HG03135 (cell line): ENCODE results near the gene RASSF4.

Source experiments
- ATAC-seq: cut with Tn5 transposase; IDR thresholded peaks from one replicate; pipeline ENCODE4 v1.9.1; 2021; ENCODE audit warnings: mild to moderate bottlenecking, moderate library complexity; ENCODE audit not compliant: unreplicated experiment

Gene RASSF4

GRCh38 chr10:44947371-44948152 lies 12.0 kb upstream of the RASSF4 start:
- ATAC-seq, result peak; percentile 49

- no peak for ATAC-seq
Measured at GRCh38 chr10:44948642-44949041, 11.0 kb upstream of the RASSF4 start.

DNA sequence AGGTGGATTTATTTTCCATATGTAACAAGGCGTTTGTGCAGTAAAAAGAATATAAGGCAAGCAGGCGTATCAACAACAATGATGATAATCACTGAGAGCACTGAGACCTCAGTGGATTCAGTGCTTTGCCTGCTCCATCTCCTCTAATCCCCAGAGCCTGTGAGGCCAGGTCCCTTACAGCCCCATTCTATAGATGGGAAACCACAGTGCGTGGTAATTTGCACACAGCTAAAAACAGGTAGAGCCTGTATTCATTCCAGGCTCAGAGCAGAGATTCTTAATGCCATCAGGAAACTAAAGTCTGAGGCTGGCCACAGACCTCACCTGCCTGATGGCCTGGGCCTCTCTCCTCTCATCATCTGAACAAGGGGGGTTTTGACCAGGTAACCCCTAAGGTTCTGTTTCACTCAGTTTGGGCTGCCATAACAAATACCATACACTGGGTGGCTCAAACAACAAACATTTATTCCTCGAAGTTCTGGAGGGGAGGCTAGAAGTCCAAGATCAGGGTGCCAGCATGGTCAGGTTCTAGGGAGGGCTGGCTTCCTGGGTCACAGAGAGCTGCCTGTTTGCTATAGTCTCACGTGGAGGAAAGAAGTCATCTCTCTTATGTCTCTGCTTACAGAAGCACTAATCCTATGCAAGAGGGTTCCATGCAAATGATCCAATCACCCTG lies 10.3 kb upstream of the RASSF4 start:
- ATAC-seq, result no peak

DNA sequence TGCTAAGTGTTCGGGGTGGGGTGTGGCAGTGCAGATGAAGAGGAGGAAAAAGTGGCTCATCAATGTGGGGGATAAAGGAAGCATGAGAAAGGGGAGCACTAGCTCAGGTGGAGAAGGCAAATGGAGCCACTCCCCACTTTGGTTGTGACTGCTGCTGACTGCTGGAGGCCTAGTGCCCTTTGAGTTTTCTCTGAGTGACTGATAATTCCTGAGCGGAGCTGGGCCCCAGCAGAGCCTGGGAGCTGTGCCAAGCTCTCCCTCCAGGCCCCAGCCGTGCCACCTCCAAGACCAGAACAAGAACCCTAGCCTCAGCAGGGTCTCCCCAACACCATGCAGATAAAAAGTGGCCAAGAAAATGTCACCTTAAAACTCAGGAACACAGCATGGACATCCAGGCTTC lies 9.7 kb upstream of the RASSF4 start:
- no peak for ATAC-seq

DNA sequence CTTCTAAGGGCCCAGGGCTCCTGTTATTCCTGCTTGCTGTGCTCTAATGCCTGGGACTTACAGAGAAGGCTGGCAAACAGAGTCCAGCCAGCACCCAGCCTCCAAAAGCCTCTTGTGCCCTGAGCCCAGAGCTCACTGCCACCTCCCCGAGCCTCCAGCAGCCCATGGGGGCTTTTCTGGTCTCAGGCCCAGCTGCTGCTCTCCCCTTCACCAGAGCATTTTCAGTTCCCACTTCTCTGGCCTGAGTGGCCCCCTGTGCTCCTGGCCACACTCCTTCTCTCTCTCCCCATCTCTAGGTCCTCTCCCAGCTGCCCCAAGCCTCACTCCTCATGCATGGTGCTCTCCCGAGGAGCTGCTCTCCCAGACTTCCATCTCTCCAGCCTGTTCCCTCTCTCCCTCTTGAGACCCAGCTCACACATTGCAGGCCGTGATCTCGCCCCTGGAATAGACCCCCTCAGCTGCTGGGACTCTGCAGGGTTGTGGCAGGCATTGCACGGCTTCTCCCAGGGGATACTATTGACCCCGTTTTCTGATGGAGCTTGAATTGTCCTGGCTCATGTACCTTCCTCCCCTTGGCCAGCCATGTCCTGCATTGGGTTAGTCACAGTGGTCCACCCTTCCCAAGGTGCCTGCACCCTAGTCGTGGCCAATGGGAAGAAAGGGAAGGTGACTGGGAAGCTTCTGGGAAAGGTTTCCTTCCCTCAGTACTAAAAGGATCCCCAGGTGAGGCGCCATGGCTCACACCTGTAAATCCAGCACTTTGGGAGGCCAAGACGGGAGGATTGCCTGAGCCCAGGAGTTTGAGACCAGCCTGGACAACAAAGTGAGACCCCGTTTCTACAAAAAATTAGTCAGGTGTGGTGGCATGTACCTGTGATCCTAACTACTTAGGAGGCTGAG lies 9.0 kb upstream of the RASSF4 start:
- no peak for ATAC-seq

DNA sequence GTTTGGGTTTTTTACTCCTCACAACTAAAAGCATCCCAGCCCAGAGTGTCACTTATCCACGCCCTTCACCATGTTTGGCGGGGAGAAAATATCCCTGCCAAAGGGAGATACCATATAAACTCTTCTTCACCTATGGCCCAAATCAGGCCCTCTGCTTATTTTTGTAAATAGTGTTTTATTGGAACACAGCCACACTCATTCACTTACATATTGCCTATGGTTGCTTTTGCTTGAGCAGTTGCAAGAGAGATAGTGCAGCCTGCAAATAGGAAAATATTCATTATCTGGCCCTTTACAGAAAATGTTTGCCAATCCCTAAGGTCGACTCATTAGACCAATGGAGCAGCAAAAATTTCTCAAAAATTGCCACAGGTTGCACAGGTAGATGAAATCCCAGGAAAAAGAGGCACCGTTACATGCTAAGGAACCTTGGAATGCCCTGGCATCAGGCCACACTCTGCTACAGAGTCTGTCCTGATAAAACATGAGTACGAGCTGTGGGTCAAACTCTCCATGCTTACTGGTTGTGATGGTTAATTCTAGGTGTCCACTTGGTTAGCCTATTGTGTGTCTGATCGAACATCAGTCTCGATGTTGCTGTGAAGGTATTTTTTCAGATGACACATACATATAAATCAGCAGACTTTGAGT lies 7.9 kb upstream of the RASSF4 start:
- ATAC-seq, result no peak

GRCh38 chr10:44952779-44953231 lies 6.8 kb upstream of the RASSF4 start:
- no peak for ATAC-seq

GRCh38 chr10:44954042-44954441 lies 5.6 kb upstream of the RASSF4 start:
- ATAC-seq, result no peak

DNA sequence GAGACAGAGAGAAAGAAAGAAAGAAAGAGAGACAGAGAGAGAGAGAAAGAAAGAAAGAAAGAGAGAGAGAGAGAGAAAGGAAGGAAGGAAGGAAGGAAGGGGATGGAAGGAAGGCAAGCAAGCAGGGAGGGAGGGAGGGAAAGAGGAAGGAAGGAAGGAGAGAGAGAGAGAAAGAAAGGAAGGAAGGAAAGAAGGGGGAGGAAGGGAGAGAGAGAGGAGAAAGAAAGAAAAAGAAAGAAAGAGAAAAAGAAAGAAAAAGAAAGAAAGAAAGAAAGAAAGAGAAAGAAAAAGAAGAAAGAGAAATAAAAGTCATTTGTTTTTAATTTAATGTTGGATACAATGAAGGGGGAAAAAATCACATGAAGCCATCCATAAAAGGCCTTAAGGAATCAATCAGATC lies 4.6 kb upstream of the RASSF4 start:
- no peak for ATAC-seq

GRCh38 chr10:44955413-44956070 lies 4.1 kb upstream of the RASSF4 start:
- no peak for ATAC-seq

- ATAC-seq, result no peak
Measured at GRCh38 chr10:44956226-44956625, 3.4 kb upstream of the RASSF4 start.

- no peak for ATAC-seq
Measured at GRCh38 chr10:44956717-44957706, 2.6 kb upstream of the RASSF4 start.

DNA sequence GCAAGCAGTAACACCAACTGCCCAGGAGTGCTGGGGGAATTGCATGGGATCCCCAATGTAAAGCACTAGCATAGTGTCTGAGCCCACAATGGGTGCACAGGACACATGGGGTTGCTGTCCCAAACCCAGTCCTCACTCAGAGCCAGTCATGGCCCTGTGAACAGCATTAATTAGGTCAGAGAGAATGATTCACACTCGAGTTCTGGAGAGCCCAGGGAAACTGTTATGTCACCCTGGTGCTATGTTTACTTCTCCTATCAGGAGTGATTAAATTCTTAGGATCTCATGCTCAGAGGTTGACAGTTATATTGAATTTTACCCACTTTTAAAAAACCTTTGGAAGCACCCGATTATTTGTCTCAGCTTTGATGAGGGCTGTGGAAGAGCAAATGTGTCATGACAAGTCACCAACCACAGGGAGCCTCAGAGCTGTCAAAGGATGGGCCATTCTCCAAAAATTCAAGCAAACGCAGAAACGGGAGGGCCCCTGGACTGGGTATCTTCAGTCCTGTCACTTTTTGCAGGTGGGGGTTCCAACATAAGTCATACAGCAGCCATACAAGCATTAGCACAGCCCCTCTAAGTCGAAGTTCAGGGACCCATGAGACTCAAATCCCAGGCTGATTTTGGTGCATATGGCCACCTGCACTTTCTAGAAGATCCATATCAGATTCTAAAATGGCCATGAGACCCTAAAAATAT lies 1.3 kb upstream of the RASSF4 start:
- ATAC-seq, result no peak

DNA sequence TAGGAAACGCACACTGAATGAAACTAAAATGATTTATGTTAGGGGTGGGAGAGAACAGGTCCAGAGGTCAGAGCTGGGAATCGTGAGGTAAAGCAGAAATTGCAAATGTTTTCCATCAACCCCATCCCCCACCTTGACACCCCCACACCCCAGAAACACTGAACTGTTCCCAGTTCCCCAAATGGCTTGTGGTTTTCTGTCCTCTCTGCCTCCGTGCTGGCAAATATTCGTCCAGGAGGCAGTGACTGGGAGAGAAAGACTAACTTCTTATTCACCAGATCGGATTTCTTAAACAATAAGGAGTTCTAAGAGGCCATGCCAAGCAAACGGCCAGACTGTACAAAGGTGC lies 730 bp upstream of the RASSF4 start:
- ATAC-seq, result no peak

DNA sequence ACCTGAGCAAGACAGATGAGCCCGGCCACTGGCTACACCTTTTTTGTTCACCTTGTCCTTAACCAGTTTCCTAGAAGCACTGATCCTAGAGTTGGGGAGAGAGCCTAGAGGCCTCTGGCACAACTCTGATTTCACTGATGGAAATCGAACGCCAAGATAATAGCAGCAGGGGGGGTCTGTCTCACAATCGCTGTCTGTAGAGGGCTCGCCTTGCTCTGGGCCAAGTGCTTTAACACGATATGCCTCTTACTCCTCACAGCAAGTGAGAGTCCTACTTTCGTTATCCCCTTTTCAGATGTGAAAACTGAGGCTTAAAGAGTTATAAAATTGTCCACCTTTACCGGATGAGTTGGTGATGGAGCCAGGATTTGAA lies 472 bp downstream of the RASSF4 start:
- ATAC-seq, result no peak

DNA sequence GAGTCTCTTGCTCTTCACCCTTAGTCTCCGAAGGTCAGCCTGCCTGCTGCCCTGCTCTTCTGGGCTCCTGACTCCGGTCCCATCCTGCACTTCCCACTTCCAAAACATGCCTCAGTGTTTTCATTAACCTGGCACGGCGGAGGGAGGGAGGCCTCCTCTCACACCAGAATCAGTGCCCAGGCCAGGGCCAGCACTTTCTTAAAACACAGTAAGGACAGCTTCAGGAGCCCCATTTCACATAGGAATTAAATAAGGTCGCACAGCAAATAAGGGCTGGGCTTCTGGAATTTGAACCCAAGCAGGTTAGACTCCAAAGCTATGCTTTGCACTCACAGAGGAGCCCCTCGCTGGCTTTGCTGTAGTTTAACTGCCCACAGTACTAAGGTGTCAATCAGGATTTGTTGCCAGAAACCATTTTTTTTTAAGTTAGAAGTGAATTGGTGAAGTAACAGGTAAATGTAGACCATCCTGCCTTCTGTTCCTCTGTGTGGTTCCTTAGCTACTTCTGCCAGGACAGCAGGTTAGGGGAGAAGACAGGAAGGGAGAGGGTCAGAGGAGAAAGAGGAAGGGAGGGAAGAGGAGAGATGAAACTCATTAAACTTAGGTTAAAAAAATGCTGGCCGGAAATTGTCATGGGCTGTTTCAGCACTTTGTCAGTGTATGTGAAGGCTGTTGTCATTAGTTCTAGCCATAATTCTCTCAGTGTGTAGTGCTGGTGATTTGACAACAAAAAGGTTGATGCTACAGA lies 1.1 kb downstream of the RASSF4 start:
- no peak for ATAC-seq

DNA sequence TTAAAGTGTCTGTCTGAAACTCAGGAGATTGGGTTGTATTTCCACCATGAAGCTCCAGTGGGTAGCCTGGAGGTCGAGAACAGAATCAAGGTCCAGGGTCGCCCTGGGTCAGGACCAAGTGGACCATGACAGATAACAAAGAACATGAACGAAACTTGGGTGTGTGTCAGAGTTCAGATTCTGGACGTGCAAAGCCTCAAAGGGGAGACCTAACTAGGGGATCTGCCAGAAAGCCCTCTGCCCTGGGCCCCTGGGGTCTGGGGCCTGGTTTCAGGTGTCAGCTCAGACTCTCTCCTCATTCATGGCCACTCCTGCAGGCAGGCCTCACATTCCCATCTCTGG lies 1.6 kb downstream of the RASSF4 start:
- no peak for ATAC-seq
